Measurements from ENCODE around the gene TMED9.

The TMED9 gene

GRCh38 chr5:177575488-177575887 lies 16.5 kb upstream of the TMED9 start:
- Histone ChIP-seq H3K4me3 (no peak overlapping the region), H3K27ac (peak overlapping the region in 2 of 21 experiments; percentile 5 to 16)

GRCh38 chr5:177576169-177576568 lies 15.8 kb upstream of the TMED9 start:
- H3K27ac ChIP-seq: no peak overlapping the region
- no peak overlapping the region for H3K4me3 ChIP-seq

- H3K27ac ChIP-seq: no peak overlapping the region
- no peak overlapping the region for H3K4me3 ChIP-seq
These were observed 13.7 kb upstream of the TMED9 start for GRCh38 chr5:177578316-177578715.

GRCh38 chr5:177588413-177588909 lies 3.5 kb upstream of the TMED9 start:
- no peak overlapping the region for H3K4me3 ChIP-seq
- no peak overlapping the region for H3K27ac ChIP-seq

GRCh38 chr5:177590406-177590805 lies 1.6 kb upstream of the TMED9 start:
- no peak overlapping the region for H3K4me3 ChIP-seq
- no peak overlapping the region for H3K27ac ChIP-seq

- H3K27ac ChIP-seq: peak overlapping the region in 7 of 21 experiments; percentile 81 to 94 (median 86)
- H3K4me3 ChIP-seq: peak overlapping the region; percentile 66 to 94 (median 84)
These were observed 353 bp upstream of the TMED9 start for GRCh38 chr5:177591690-177592009.

- peak overlapping the region in 14 of 21 experiments; percentile 74 to 95 (median 91) for H3K27ac ChIP-seq
- peak overlapping the region; percentile 66 to 94 (median 84) for H3K4me3 ChIP-seq
These were observed 902 bp downstream of the TMED9 start for GRCh38 chr5:177592905-177593304.

- no peak overlapping the region for H3K27ac ChIP-seq
- H3K4me3 ChIP-seq: peak overlapping the region in 3 of 7 experiments; percentile 84 to 92 (median 92)
These were observed 1.5 kb downstream of the TMED9 start for GRCh38 chr5:177593511-177593910.

GRCh38 chr5:177594071-177594470 lies 2.1 kb downstream of the TMED9 start:
- Histone ChIP-seq H3K27ac (no peak overlapping the region), H3K4me3 (no peak overlapping the region)

GRCh38 chr5:177595026-177595585 lies 3.1 kb downstream of the TMED9 start:
- H3K4me3 ChIP-seq: no peak overlapping the region
- H3K27ac ChIP-seq: no peak overlapping the region

GRCh38 chr5:177595991-177596774 lies 4.2 kb downstream of the TMED9 start:
- H3K4me3 ChIP-seq: no peak overlapping the region
- no peak overlapping the region for H3K27ac ChIP-seq

GRCh38 chr5:177596775-177597238 lies 4.8 kb downstream of the TMED9 start:
- Histone ChIP-seq H3K27ac (no peak overlapping the region), H3K4me3 (no peak overlapping the region)

GRCh38 chr5:177598477-177598876 lies 6.5 kb downstream of the TMED9 start:
- Histone ChIP-seq H3K4me3 (no peak overlapping the region), H3K27ac (no peak overlapping the region)

GRCh38 chr5:177599731-177600507 lies 7.9 kb downstream of the TMED9 start, which contains the start of gene B4GALT7:
Gene B4GALT7, plus strand, starts transcription at chr5:177600132. Its CDS starts 79 bp downstream, at chr5:177600211.
- Histone ChIP-seq H3K4me3 (peak within 1 kb of the TSS; percentile 70 to 92 (median 85)), H3K27ac (peak within 1 kb of the TSS; percentile 64 to 99 (median 92))

GRCh38 chr5:177600508-177601018 lies 8.6 kb downstream of the TMED9 start:
- Histone ChIP-seq H3K27ac (peak overlapping the region; percentile 38 to 99 (median 92)), H3K4me3 (peak overlapping the region; percentile 70 to 92 (median 85))

- peak overlapping the region in 3 of 7 experiments; percentile 83 to 92 (median 87) for H3K4me3 ChIP-seq
- H3K27ac ChIP-seq: peak overlapping the region in 5 of 21 experiments; percentile 87 to 99 (median 94)
These were observed 9.1 kb downstream of the TMED9 start for GRCh38 chr5:177601126-177601525.

GRCh38 chr5:177601577-177602457 lies 9.8 kb downstream of the TMED9 start:
- Histone ChIP-seq H3K4me3 (no peak overlapping the region), H3K27ac (no peak overlapping the region)

- H3K4me3 ChIP-seq: no peak overlapping the region
These were observed 10.4 kb downstream of the TMED9 start for GRCh38 chr5:177602458-177602830.

GRCh38 chr5:177603631-177604030 lies 11.6 kb downstream of the TMED9 start:
- Histone ChIP-seq H3K27ac (no peak overlapping the region), H3K4me3 (no peak overlapping the region)

More at GRCh38 chr5:177602458-177602830, 10.4 kb downstream of the TMED9 start:
- H3K27ac ChIP-seq: no peak overlapping the region

Measured in skin epidermis (tissue), 12 donors.